EL (cell line): ENCODE data around the gene MKRN3.

ENCODE experiments used
- DNase-seq: peaks from one replicate; pipeline ENCODE4 v3.0.0-alpha.2; 2016

MKRN3 gene

GRCh38 chr15:23565395-23566070, at the start of gene MKRN3:
TSS of gene MKRN3 (plus strand) at chr15:23565674. CDS start at chr15:23565783, 109 bp downstream.
- DNase-seq: peak; percentile 74

- DNase-seq: no peak
Observed at GRCh38 chr15:23516866-23517265, 48.6 kb upstream of the MKRN3 start.

- DNase-seq: peak; percentile 0
Observed at GRCh38 chr15:23518104-23518503, 47.4 kb upstream of the MKRN3 start.

GRCh38 chr15:23524816-23525215, 40.7 kb upstream of the MKRN3 start:
- DNase-seq: no peak

- DNase-seq: no peak
Observed at GRCh38 chr15:23529891-23530290, 35.6 kb upstream of the MKRN3 start.

- DNase-seq: peak; percentile 2
Observed at GRCh38 chr15:23532024-23532423, 33.5 kb upstream of the MKRN3 start.

- no peak for DNase-seq
Observed at GRCh38 chr15:23536659-23537058, 28.8 kb upstream of the MKRN3 start.

GRCh38 chr15:23538648-23539047, 26.8 kb upstream of the MKRN3 start:
- DNase-seq: no peak

GRCh38 chr15:23539892-23540291, 25.6 kb upstream of the MKRN3 start:
- DNase-seq: no peak

- DNase-seq: no peak
Observed at GRCh38 chr15:23546158-23546557, 19.3 kb upstream of the MKRN3 start.

- DNase-seq: no peak
Observed at GRCh38 chr15:23548071-23548470, 17.4 kb upstream of the MKRN3 start.

- DNase-seq: no peak
Observed at GRCh38 chr15:23561914-23562313, 3.6 kb upstream of the MKRN3 start.

- peak; percentile 1 for DNase-seq
Observed at GRCh38 chr15:23564821-23565394, 566 bp upstream of the MKRN3 start.

- peak; percentile 14 for DNase-seq
Observed at GRCh38 chr15:23566071-23566554, 639 bp downstream of the MKRN3 start.

GRCh38 chr15:23566651-23567050, 1.2 kb downstream of the MKRN3 start:
- DNase-seq: no peak

- no peak for DNase-seq
Observed at GRCh38 chr15:23567921-23568320, 2.4 kb downstream of the MKRN3 start.

- peak; percentile 11 for DNase-seq
Observed at GRCh38 chr15:23569151-23569925, 3.9 kb downstream of the MKRN3 start.

GRCh38 chr15:23570486-23570885, 5.0 kb downstream of the MKRN3 start:
- DNase-seq: no peak

GRCh38 chr15:23572844-23573243, 7.4 kb downstream of the MKRN3 start:
- no peak for DNase-seq

GRCh38 chr15:23574742-23575141, 9.3 kb downstream of the MKRN3 start:
- no peak for DNase-seq

- DNase-seq: no peak
Observed at GRCh38 chr15:23576061-23576460, 10.6 kb downstream of the MKRN3 start.

- DNase-seq: no peak
Observed at GRCh38 chr15:23578521-23579150, 13.2 kb downstream of the MKRN3 start.

- no peak for DNase-seq
Observed at GRCh38 chr15:23588268-23588667, 22.8 kb downstream of the MKRN3 start.
